Mucosa of descending colon (tissue), 3 donors: ENCODE measurements around the gene GLRB. TPM values are rescaled to one million over a fixed set of nuclear protein-coding genes. Genes with fewer than 3 reads are reported as not detected.
"Not testable (repeated sequence)": the region's sequence is repeated elsewhere in the genome, so short reads cannot be mapped to it uniquely, and the experiment has no call there.

Experiments used
- ATAC-seq: fragments of 200-7000 bp; cut with Tn5 transposase; one replicate; pipeline ENCODE4 v1.9.1; 2020; ENCODE audit warnings: mild to moderate bottlenecking, moderate library complexity
- DNase-seq, 3 donors: peaks; one replicate each; pipeline ENCODE4 v3.0.0-alpha.2; 2020
- H3K36me3 ChIP-seq: fragments of 200-600 bp; one replicate; pipeline ENCODE4 v1.8.0; 2021; ENCODE audit warnings: low read depth, mild to moderate bottlenecking
- H3K4me1 ChIP-seq: fragments of 200-600 bp; one replicate; pipeline ENCODE4 v1.8.0; 2021; ENCODE audit warnings: low read depth, mild to moderate bottlenecking
- H3K4me3 ChIP-seq: fragments of 200-600 bp; one replicate; pipeline ENCODE4 v1.8.0; 2021; ENCODE audit warnings: mild to moderate bottlenecking
- H3K9me3 ChIP-seq: fragments of 200-600 bp; one replicate; pipeline ENCODE4 v1.8.0; 2021; ENCODE audit warnings: mild to moderate bottlenecking
- intact Hi-C, 2 donors: fragments of 100-400 bp; cut with DNase I in 1 of 2; cut with micrococcal nuclease in 1 of 2; formaldehyde crosslinking; loops; one replicate each; pipeline versions ENCODE4 v1.11.0 to v1.11.1; 2022; cut with DNase I, micrococcal nuclease
- total RNA-seq, 3 donors: library from RNA; stranded (reverse); fragmentation: NEBNext Ultra II Directional in 2 of 3; extraction: Animal tissue kit (Norgen Biotek cat#: 25700) in 2 of 3; gene quantifications; one replicate each; pipeline versions ENCODE4 v1.2.1 to v1.2.4, GENCODE V29; 2021 to 2023
- TF ChIP-seq, protein P1 (sequence below): fragments of 200-600 bp; IDR thresholded peaks from one replicate; pipeline ENCODE4 v1.8.0; 2022; ENCODE audit warnings: antibody characterized with exemption, mild to moderate bottlenecking
- donor health status: DM: no; HTN: no; CAD: no; lungs with moderate emphysema.
- donor health status: DM: no; HTN: no; CAD: no.
- donor health status: DM: no; HTN: yes; CAD: no.

GLRB gene
- total RNA-seq, 3 donors from 2014 or later: 0.10 to 5.2 (median 0.14) TPM

DNA sequence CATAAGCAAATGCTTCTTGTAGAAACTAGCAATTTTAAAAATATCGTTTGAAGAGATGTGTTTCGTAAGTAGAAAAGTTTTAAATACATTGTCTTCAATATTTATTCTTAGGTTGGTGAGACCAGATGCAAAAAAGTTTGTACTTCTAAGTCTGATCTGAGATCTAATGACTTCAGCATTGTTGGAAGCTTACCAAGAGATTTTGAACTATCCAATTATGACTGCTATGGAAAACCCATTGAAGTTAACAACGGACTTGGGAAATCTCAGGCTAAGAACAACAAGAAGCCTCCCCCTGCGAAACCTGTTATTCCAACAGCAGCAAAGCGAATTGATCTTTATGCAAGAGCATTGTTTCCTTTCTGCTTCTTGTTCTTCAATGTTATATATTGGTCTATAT is 94.4 kb downstream of the GLRB start:
- intact Hi-C loops: no loop called here
- TF ChIP-seq, protein P1, sequence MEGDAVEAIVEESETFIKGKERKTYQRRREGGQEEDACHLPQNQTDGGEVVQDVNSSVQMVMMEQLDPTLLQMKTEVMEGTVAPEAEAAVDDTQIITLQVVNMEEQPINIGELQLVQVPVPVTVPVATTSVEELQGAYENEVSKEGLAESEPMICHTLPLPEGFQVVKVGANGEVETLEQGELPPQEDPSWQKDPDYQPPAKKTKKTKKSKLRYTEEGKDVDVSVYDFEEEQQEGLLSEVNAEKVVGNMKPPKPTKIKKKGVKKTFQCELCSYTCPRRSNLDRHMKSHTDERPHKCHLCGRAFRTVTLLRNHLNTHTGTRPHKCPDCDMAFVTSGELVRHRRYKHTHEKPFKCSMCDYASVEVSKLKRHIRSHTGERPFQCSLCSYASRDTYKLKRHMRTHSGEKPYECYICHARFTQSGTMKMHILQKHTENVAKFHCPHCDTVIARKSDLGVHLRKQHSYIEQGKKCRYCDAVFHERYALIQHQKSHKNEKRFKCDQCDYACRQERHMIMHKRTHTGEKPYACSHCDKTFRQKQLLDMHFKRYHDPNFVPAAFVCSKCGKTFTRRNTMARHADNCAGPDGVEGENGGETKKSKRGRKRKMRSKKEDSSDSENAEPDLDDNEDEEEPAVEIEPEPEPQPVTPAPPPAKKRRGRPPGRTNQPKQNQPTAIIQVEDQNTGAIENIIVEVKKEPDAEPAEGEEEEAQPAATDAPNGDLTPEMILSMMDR: no peak
- DNase-seq (no peak), ATAC-seq (no peak)
- H3K4me1 ChIP-seq: no peaks in the 10 kb centered on the region
- no peak overlapping the region for H3K4me3 ChIP-seq
- no peaks in the 10 kb centered on the region for H3K9me3 ChIP-seq
- H3K36me3 ChIP-seq: no peaks in the 10 kb centered on the region

- ATAC-seq (no peak), DNase-seq (no peak)
- Histone ChIP-seq H3K4me3 (no peak overlapping the region), H3K9me3 (no peaks in the 10 kb centered on the region), H3K4me1 (no peaks in the 10 kb centered on the region), H3K36me3 (no peaks in the 10 kb centered on the region)
- TF ChIP-seq, protein P1: no peak
- intact Hi-C loops: no loop called here
Observed at GRCh38 chr4:157172011-157172410, 96.1 kb downstream of the GLRB start.

DNA sequence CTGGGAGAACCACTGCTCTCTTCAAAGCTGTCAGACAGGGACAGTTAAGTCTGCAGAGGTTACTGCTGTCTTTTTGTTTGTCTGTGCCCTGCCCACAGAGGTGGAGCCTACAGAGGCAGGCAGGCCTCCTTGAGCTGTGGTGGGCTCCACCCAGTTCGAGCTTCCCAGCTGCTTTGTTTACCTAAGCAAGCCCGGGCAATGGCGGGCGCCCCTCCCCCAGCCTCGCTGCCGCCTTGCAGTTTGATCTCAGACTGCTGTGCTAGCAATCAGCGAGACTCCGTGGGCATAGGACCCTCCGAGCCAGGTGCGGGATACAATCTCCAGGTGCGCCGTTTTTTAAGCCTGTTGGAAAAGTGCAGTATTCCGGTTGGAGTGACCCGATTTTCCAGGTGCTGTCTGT is 104.3 kb downstream of the GLRB start:
- intact Hi-C loops, H3K9me3 ChIP-seq, H3K4me3 ChIP-seq: not testable (repeated sequence)

GRCh38 chr4:157184300-157184699 is 108.3 kb downstream of the GLRB start:
- intact Hi-C loops: no loop called here
- no peak overlapping the region for H3K4me3 ChIP-seq
- no peak for DNase-seq
- no peaks in the 10 kb centered on the region for H3K36me3 ChIP-seq
- TF ChIP-seq, protein P1: no peak
- H3K9me3 ChIP-seq: no peaks in the 10 kb centered on the region
- no peaks in the 10 kb centered on the region for H3K4me1 ChIP-seq
- no peak for ATAC-seq

More for the DNA sequence above, 104.3 kb downstream of the GLRB start:
- not testable (repeated sequence) for H3K4me1 ChIP-seq, DNase-seq, ATAC-seq, H3K36me3 ChIP-seq

DNA sequence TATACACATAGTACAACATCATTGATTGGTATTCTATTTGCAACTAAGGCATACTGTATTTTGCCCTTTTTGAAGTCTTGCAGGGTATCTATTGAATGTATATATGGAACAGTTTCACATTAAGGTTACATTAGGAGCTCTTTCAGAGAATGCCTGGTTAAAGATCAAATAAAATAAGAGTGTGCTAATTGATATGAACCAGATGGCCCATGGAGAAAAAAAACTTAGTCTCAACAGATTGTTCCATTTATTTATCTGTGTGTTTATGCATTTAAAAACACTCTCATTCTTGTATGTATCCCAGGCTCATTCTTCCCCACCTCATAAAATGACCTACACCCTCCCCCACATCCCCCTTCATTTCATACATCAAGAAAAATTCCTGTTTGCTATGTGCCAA is 109.4 kb downstream of the GLRB start:
- Histone ChIP-seq H3K4me3 (no peak overlapping the region), H3K36me3 (no peaks in the 10 kb centered on the region), H3K4me1 (no peaks in the 10 kb centered on the region), H3K9me3 (no peaks in the 10 kb centered on the region)
- DNase-seq: no peak
- intact Hi-C loops: no loop called here
- TF ChIP-seq, protein P1: no peak
- ATAC-seq: no peak

DNA sequence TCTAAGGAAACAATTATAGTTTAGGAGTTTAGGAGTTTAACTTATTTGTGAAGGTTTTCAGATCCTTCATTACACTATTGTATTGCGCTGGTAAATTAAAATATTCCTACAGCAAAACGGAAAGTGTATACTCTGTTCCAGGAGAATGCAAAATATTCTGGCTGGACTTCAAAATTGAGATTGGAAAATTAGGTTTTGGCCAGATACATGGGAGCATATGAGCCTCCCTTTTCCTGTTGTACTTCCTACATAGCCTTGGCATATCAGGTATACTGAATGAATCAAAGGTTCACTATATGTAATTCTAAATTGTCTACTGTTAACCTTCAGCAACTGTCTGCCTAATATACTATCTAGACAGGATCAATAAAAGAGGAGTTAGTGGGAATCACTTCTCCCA is 119.4 kb downstream of the GLRB start:
- Histone ChIP-seq H3K36me3 (no peaks in the 10 kb centered on the region), H3K9me3 (no peaks in the 10 kb centered on the region), H3K4me3 (no peak overlapping the region), H3K4me1 (no peaks in the 10 kb centered on the region)
- ATAC-seq (no peak), DNase-seq (no peak)
- intact Hi-C loops: no loop called here
- TF ChIP-seq, protein P1: no peak
